ENCODE data around the gene CCDC57.

- no peak for TF ChIP-seq CTCF (IDR thresholded peaks at IDR 0.05; ENCODE audit: insufficient read depth, low read length, poor library complexity, severe bottlenecking)
- no peak for TF ChIP-seq EZH2phosphoT487 (conservative IDR thresholded peaks at IDR 0.05; ENCODE audit: low read length)
These were observed 30.5 kb upstream of the CCDC57 start for GRCh38 chr17:82242977-82243647.

All from SU-DHL-6 (cell line).